Measurements from ENCODE around the gene SUCLG2. TPM values are rescaled to one million over a fixed set of nuclear protein-coding genes. Genes with fewer than 3 reads are reported as not detected.

The SUCLG2 gene
- total and polyA plus RNA-seq, 2 of the 4 experiments (the other 2 are of a cell fraction) = 26.8 to 34.6 TPM

- ChIA-PET POLR2A (ENCODE audit: unreplicated experiment) (no interaction called here), CTCF (interaction anchor here (0.5 kb wide), 1 partner anchor 158 kb away, joined by 3 read pairs; no protein-coding TSS in a partner anchor)
- intact Hi-C loops (cut with micrococcal nuclease) = no loop called here
- Histone ChIP-seq H3K23ac (ENCODE audit: low read depth, low read length) (no peak overlapping the region), H2BK20ac (ENCODE audit: low read depth, low read length) (peak overlapping the region; percentile 30; the same call in 1 of the 2 replicates), H3K4me1 (ENCODE audit: control insufficient read depth, insufficient read depth, low read length) (peaks cover 12% of the 10 kb centered on the region), H3K27me3 (ENCODE audit: control insufficient read depth, insufficient read depth, low read length) (no peaks in the 10 kb centered on the region), H2AFZ (replicated peaks; ENCODE audit: low read length, poor library complexity) (no peak overlapping the region), H3K4ac (ENCODE audit: low read depth, low read length) (peak overlapping the region; percentile 55), H3K9me3 (ENCODE audit: control insufficient read depth, insufficient read depth, low read length) (no peaks in the 10 kb centered on the region), H4K5ac (ENCODE audit: low read depth, low read length) (peak overlapping the region; percentile 92), H3K4me2 (ENCODE audit: low read depth, low read length) (peak overlapping the region; percentile 72), H3K4me3 (ENCODE audit: insufficient read depth, low read depth, low read length) (no peak overlapping the region), H3K14ac (replicated peaks; ENCODE audit: low read depth, low read length) (peak overlapping the region; percentile 60), H3K9ac (ENCODE audit: low read depth, low read length) (no peak overlapping the region), H2BK120ac (ENCODE audit: low read depth, low read length) (peak overlapping the region; percentile 37; the same call in 1 of the 2 replicates), H3K27ac (ENCODE audit: insufficient read depth, low read length) (peak overlapping the region; percentile 13; the same call in 1 of the 2 replicates), H2AK9ac (replicated peaks; ENCODE audit: low read depth, low read length, poor library complexity) (no peak overlapping the region), H4K91ac (ENCODE audit: insufficient read depth, low read depth, low read length) (no peak overlapping the region), H4K8ac (ENCODE audit: low read depth in 2 of 2, low read length in 2 of 2) (peak overlapping the region in 1 of 2 experiments; percentile 38; a peak in 2 of 4 replicates), H2BK15ac (ENCODE audit: low read depth, low read length) (peak overlapping the region; percentile 3; the same call in 1 of the 3 replicates), H4K20me1 (ENCODE audit: insufficient read depth, low read length) (peaks cover under 1% of the 10 kb centered on the region; the same call in 1 of the 2 replicates), H3K56ac (ENCODE audit: extremely low read depth, insufficient read depth, low read length) (no peak overlapping the region), H2BK5ac (ENCODE audit: low read depth, low read length, poor library complexity, severe bottlenecking) (peak overlapping the region; percentile 74), H3K79me1 (ENCODE audit: low read depth in 1 of 2, low read length in 2 of 2) (peaks cover 39 to 59% of the 10 kb centered on the region in 2 experiments), H3K9me1 (ENCODE audit: insufficient read depth, low read length) (peaks cover 13% of the 10 kb centered on the region; the same call in 1 of the 2 replicates), H3K36me3 (ENCODE audit: control insufficient read depth, insufficient read depth, low read length) (peaks cover 2% of the 10 kb centered on the region; the same call in 1 of the 2 replicates), H3K18ac (ENCODE audit: low read depth, low read length) (peak overlapping the region; percentile 96), H2AK5ac (ENCODE audit: low read depth, low read length) (peak overlapping the region; percentile 36; the same call in 1 of the 2 replicates)
- ATAC-seq (ENCODE audit: low read depth) = peak; percentile 56; the same call in 1 of the 2 replicates
- peak; percentile 67 for DNase-seq
- in situ Hi-C loops (cut with MboI; ENCODE audit: low sequenced_read_pairs) = no loop called here
- TF ChIP-seq ELK1 (IDR thresholded peaks at IDR 0.05; ENCODE audit: borderline replicate concordance, low read depth, low read length) (no peak), RCOR1 (IDR thresholded peaks at IDR 0.05; ENCODE audit: insufficient replicate concordance, low read length) (no peak)
- no TSS peak for BruUV-seq (replicated peaks)
- dilution Hi-C loops (cut with HindIII; ENCODE audit: low sequenced_read_pairs, unreplicated experiment) = no loop called here
- 40% methylated on average over 1 of the region's 6 CpGs; no CpG with 5 or more reads in 1 of the 2 experiments for WGBS, 2 experiments (ENCODE audit: extremely low coverage in 2 of 2, insufficient read length in 1 of 2)
Observed at GRCh38 chr3:67640023-67640660, 14.3 kb downstream of the SUCLG2 start.

Data from IMR-90 (cell line).